HG03039 (cell line): Measurements from ENCODE around the gene RBP5.
A peak's percentile ranks its signal among the peaks of the same experiment; 100 is the strongest.

Experiments
- ATAC-seq: cut with Tn5 transposase; IDR thresholded peaks from one replicate; pipeline ENCODE4 v1.9.1; 2021; ENCODE audit warnings: mild to moderate bottlenecking, moderate library complexity; ENCODE audit not compliant: unreplicated experiment

The RBP5 gene

DNA sequence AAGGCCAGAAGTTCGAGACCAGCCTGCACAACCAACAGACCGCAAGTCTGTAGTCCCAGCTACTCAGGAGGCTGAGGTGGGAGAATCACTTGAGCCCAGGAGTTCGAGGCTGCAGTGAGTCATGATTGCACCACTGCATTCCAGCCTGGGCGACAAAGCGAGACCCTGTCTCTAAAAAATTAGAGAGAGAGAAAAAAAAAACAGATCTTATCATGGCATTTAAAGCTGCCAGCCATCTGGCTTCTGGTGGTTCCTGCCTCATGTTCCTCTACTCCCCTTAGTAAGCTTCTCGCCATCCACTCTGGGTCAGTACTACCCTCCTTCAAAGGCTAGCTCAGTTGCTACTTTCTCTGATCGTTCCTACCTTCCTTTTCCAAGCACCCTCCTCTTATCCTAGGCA is 17.5 kb upstream of the RBP5 start:
- no peak for ATAC-seq

GRCh38 chr12:7145671-7146070 is 17.0 kb upstream of the RBP5 start:
- ATAC-seq: no peak

- no peak for ATAC-seq
Observed at GRCh38 chr12:7144414-7145120, 15.9 kb upstream of the RBP5 start.

GRCh38 chr12:7143564-7143963 is 14.9 kb upstream of the RBP5 start:
- ATAC-seq: no peak

GRCh38 chr12:7142809-7143465 is 14.2 kb upstream of the RBP5 start:
- ATAC-seq: no peak

- no peak for ATAC-seq
Observed at GRCh38 chr12:7142056-7142644, 13.5 kb upstream of the RBP5 start.

DNA sequence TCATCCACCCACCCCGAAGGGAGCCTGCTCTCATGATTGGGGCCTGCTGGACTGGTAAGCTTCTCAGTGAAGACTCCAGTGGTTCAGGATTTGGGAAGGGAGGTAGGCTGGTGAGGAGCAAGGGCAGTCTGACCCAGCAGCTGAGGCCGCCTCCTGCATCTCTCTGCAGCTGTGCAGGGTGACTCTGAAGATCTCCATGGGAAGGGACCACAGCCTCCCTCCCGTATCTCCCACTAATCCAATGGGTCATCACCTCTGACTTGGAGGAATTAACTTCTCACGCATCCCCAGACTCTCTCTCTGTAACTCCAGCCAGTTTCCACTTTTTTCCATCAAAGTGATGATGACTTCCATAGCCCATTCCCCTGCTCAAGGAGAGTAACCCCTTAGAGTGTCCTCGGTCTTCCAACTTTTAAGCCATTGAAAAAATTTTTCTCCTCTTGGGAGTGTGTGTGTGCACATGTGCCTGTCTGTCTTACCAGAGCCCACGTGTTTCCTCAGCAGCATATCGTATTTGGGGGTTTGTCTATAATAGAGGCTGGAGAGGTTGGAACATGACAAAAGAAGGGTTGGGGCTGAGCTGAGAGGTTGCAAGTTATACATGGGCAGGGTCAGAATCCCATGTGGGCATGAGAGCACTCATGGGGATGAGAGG is 12.8 kb upstream of the RBP5 start:
- no peak for ATAC-seq

DNA sequence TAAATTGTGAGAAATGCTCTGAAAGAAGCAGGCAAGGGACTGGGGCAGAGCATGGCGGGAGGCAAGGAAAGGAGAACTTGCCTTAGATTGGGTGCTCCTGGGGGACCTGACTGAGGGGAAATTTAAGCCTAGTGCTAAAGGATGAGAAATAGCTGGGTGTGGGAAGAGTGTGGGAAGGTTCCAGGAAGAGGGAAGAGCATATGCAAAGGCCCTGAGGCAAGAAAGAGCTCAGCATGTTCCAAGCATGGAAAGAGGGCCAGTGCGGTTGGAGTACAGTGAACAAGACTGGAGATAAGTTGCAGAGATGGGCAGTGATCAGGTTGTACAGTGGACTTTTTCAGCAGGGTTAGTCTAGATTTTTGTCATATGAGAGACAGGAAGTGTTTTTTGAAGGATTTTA is 10.5 kb upstream of the RBP5 start:
- ATAC-seq: no peak

DNA sequence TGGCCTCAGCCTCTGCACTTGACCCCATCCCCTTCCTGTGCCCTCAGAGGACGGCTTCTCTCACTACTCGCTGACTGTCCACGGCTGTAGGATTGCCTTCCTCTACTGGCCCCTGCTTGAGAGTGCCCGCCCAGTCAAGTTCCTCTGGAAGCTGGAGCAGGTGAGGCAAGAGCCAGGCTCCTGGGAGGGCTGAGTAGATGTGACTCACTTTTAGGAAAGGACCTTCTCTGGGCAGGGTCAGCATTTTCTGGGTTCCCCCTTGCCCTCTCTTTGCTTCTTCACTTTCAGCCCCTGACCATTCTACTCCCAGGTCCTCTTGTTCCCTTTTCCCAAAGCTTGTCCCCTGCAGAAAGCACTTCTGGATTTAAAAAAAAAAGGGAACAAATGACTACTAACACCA is 9.2 kb upstream of the RBP5 start:
- no peak for ATAC-seq

DNA sequence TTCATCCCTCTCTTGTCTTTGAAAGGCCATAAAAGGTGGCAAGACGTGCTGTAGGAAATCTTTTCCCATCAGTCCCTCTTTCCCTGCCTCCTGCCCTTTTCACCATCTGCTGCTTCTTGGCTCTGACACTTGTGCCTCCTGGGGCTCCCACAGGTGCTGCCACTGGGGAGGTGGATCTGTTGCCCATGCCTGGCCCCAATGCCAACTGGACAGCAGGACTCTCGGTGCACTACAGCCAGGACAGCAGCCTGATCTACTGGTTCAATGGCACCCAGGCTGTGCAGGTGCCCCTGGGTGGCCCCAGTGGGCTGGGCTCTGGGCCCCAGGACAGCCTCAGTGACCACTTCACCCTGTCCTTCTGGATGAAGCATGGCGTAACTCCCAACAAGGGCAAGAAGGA is 8.0 kb upstream of the RBP5 start:
- ATAC-seq: no peak

DNA sequence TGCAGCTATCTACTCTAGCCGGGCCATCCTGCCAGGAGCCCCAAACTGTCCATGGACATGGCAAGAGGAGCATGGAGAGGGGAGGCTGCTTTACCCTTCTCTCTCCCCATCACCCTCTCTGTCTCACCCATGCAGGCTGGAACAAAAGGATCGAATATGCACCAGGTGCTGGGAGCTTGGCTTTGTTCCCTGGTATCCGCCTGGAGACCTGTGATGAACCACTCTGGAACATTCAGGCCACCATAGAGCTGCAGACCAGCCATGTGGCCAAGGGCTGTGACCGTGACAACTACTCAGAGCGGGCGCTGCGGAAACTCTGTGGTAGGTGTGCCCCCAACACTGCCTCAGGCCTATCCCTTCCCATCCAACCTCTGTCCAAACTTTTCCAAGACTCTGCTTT is 7.4 kb upstream of the RBP5 start:
- ATAC-seq: no peak

GRCh38 chr12:7134396-7135166 is 5.9 kb upstream of the RBP5 start:
- ATAC-seq: no peak

DNA sequence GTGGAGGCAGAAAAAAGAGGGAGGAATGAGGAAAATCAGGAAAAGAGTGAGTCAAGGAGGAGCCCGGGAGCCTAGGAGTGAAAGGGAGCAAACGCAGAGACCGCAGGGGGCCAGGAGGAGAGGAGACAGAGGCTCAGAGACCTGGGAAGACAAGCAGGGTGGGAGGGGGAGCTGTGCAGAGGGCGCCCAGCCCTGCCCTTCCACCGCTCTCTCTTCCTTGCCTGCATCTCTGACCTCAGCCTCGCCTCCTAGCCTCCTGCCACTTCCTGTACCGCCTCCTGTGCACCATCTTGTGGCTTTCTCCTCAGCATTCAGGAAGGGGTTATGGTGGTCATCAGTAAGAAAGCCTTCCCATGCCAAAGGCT is 2.8 kb upstream of the RBP5 start:
- ATAC-seq: no peak

DNA sequence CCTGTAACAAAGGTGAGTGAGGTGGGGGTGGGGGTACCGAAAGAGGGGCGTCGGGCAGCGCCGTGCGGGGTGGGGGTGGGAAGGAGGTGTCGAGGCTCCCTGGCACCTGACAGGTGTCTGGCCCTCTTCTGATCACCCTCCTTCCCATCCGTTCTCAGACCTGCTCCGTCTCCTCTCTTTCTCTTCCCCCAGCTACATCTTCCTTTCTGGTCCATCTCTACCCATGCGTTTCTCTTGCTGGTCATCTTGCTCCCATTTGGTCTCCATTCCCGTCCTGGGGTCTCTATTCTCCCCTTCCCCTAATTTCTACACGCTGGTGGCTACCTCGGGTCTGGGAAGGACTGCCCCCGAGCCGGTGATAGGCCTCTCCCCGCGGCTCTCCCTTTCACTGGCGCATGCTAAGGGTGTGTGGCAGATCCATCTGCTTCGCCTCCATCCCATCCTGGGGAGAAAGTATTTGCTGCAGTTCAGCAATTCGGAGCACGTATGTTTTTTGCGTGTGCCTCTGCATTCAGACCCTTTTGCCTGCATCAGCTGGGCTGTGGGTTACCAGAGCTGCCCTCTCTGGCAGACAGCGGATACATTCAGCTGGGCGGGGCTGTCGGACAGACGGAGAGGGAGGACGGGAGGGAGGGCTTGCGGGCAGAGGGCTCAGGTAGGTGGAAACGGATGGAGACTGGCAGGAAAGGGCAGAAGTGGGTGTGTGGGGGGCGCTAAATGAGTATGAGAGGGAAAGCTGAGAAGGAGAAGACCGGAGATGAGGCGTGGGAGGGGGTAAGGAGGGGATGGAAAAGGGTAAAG is 2.2 kb upstream of the RBP5 start:
- no peak for ATAC-seq

DNA sequence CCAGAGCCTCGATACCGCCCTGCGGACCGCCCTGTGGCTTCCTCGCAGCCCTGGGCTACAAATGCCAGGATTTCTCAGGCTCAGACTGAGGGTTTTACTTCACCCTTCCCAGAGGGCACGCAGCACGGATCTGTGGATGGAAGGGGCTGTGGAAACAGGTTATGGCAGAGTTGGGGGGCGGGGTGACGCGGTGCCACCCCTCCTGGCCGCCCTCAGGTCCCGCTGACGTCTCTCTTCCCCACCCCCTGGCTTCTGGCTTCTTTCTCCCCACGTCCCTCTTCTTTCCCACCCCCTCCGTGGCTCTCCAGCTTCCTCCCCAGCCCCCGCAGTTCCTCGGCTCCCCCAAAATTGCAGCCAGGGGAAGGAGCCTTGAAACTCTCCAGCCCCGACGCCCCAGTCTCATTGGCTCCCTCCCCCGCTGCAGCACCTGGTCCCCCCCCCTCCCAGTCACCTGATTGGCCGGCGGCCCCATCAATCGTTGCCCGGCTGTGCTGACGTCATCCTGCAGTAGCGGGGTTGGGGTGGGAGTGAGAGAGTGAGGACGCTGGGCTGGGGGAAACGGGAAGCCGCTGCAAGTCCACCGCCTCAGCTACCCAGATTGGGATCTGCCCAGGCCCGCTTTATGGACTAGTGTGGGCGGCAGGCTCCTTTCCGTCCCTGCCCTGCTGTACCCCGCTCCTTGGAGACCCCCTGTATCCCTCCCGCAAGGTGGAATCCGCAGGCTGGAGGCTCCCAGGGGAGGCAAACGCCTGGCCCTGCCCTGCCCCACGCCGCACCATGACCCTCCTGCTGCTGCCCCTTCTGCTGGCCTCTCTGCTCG is 1.4 kb upstream of the RBP5 start, which contains the start of gene CLSTN3:
Gene CLSTN3, plus strand, starts transcription at position 500 of the 820 bp plus-strand sequence. Its CDS starts 278 bp downstream, at position 778.
- ATAC-seq: peak; percentile 66

DNA sequence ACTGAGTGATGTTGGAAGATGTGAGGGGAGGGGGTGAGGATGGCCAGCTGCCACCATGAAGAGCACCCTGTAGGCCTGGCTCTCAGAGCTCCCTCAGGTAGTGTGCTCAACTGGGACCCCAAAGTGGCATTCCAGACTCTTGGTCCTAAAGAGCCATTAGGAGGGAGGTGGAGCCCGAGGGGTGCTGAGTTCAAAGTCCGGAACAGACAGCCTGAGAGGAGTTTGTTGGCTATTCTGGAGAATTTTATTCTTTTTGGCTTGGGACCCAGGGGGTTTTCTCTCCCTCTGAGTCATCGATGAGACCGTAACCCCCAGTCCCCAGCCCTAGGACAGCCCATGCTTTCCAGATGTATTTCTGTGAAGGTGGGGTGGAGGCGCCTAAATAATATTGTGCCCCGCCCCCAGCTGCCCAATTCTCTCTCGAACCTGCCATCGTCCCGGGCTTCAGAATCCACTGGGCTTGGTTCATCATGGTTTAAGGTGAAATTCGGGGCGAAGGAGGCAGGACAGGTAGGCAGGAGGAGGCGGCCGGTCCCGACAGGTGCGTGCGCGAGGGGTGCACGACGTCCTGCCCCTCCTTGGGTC is 690 bp upstream of the RBP5 start:
- ATAC-seq: no peak

DNA sequence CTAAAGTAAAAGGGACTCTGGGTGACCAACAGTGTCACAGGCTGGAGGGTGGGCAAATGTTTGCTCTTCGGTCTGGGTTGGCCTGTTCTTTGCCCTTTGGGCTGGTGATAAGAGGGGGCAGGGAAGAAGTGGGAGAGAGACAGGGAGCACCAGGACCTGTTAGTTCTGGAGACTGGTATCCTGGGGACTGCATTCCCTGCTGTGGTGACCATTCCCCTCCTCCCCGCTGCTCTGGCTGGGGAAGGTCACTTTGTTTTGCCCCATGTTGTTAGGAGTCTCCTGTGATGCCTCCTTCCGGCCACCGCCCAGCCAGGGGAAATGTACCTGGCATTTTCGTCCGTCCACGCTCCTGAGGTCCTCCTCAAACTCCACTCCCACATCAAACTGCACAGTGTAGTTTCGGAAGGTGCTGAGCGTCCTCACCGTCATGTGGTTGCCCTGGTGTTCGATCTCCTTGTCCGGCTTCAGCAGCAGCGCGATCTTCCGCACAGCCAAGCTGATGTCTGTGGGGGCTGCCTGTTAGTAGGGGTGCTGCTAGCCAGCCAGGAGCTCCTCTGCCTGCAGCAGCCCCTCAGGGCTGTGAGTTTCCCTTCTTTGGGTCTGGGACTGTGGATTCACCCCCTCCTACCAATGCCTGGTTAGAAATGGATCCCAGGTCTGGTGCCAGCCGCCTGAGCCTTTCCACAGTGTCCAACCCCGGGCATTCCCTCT is 618 bp downstream of the RBP5 start:
- ATAC-seq: no peak

DNA sequence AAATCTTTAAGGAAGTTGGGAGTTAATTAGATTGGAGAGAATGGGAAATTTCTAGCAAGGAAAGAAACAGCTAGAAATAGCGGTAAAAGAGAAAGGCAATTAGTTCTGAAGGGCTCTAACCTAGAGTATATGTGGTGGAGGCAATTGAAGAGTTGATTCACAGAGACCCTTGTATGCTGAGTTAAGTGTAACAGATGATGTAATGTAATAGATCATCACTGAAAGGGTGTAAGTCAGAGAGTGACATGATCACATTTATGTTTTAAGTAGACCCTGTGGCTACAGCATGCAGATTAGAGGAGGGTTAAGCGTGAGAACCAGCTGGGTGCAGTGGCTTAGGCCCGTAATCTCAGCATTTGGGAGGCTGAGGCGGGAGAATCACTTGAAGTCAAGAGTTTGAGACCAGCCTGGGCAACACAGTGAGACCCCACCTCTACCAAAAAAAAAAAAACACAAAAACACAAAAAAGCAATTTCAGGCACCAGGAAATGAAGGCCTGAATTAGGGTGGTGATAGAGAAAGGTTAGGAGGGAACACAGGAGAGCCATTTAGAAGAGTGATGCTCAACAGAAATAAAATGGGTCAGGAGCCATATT is 3.0 kb downstream of the RBP5 start:
- ATAC-seq: no peak
